Vagina (tissue), 2 donors: ENCODE results near the gene DENND2C.

Source experiments
- POLR2AphosphoS5 ChIP-seq, 2 donors: sonication (generic); formaldehyde crosslinking; IDR thresholded peaks; one replicate each; pipeline ENCODE4 v1.9.0; 2017; ENCODE audit warnings: antibody characterized with exemption in 2 of 2, mild to moderate bottlenecking in 2 of 2, low read depth in 1 of 2; ENCODE audit not compliant: insufficient read depth in 1 of 2
- TF ChIP-seq, protein P1 (sequence below), 3 experiments: fragments of 450-650 bp in 2 of 3; fragments of 200-600 bp in 1 of 3; sonication (generic) in 1 of 3; IDR thresholded peaks; one replicate each; pipeline ENCODE4 v1.5.1; 2017 to 2019; ENCODE audit warnings: antibody characterized with exemption in 3 of 3, mild to moderate bottlenecking in 2 of 3, moderate library complexity in 2 of 3

- TF ChIP-seq, protein P1, sequence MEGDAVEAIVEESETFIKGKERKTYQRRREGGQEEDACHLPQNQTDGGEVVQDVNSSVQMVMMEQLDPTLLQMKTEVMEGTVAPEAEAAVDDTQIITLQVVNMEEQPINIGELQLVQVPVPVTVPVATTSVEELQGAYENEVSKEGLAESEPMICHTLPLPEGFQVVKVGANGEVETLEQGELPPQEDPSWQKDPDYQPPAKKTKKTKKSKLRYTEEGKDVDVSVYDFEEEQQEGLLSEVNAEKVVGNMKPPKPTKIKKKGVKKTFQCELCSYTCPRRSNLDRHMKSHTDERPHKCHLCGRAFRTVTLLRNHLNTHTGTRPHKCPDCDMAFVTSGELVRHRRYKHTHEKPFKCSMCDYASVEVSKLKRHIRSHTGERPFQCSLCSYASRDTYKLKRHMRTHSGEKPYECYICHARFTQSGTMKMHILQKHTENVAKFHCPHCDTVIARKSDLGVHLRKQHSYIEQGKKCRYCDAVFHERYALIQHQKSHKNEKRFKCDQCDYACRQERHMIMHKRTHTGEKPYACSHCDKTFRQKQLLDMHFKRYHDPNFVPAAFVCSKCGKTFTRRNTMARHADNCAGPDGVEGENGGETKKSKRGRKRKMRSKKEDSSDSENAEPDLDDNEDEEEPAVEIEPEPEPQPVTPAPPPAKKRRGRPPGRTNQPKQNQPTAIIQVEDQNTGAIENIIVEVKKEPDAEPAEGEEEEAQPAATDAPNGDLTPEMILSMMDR (IDR thresholded peaks at IDR 0.05), result no peak
- no peak for TF ChIP-seq POLR2AphosphoS5 (IDR thresholded peaks at IDR 0.05; ENCODE audit: insufficient read depth in 1 of 2, low read depth in 1 of 2)
Measured at GRCh38 chr1:114574365-114574764, 95.5 kb downstream of the DENND2C start.
